Activated CD4-positive, alpha-beta memory T cell treated with anti-CD3 and anti-CD28 coated beads for 36 hours (primary cell): ENCODE measurements around the gene ACSL6. TPM values are rescaled to one million over a fixed set of nuclear protein-coding genes. Genes with fewer than 3 reads are reported as not detected.

Source experiments
- CTCF ChIA-PET: fragments of 350-600 bp; sonication (Branson Sonifier 250); formaldehyde crosslinking; loops from one replicate; lab custom pipeline; 2021; ENCODE audit warnings: antibody characterized with exemption, inconsistent platforms; lab: Charles Lee
- POLR2A ChIA-PET: fragments of 350-600 bp; sonication (Branson Sonifier 250); formaldehyde crosslinking; loops from one replicate; lab custom pipeline; 2021; ENCODE audit warnings: antibody characterized with exemption; lab: Charles Lee
- DNase-seq: peaks from one replicate; pipeline ENCODE4 v3.0.0-alpha.2; 2020
- H3K27ac Mint-ChIP-seq: one replicate; pipeline ENCODE4 v1.8.0; 2021; ENCODE audit warnings: mixed read lengths
- H3K27me3 Mint-ChIP-seq: one replicate; pipeline ENCODE4 v1.8.0; 2021; ENCODE audit warnings: mixed read lengths
- H3K36me3 Mint-ChIP-seq: one replicate; pipeline ENCODE4 v1.8.0; 2021; ENCODE audit warnings: mixed read lengths
- H3K4me1 Mint-ChIP-seq: one replicate; pipeline ENCODE4 v1.8.0; 2021; ENCODE audit warnings: low read depth, mixed read lengths
- H3K4me3 Mint-ChIP-seq: one replicate; pipeline ENCODE4 v1.8.0; 2021; ENCODE audit warnings: mild to moderate bottlenecking, mixed read lengths
- H3K9me3 Mint-ChIP-seq: one replicate; pipeline ENCODE4 v1.8.0; 2021; ENCODE audit warnings: mixed read lengths
- intact Hi-C: fragments of 100-400 bp; cut with micrococcal nuclease; formaldehyde crosslinking; loops from one replicate; pipeline ENCODE4 v1.15.1; 2023
- total RNA-seq, 2 experiments: library from RNA; stranded (reverse); gene quantifications; one replicate each; pipeline ENCODE4 v1.2.3, GENCODE V29; 2021

ACSL6 gene
- total RNA-seq, 2 experiments from 2014 or later: 5.6 to 6.0 TPM

GRCh38 chr5:132010989-132011621 lies 353 bp downstream of the ACSL6 start:
- POLR2A ChIA-PET: no interaction called here
- Mint-ChIP-seq H3K4me3 (peak overlapping the region; percentile 66), H3K9me3 (no peaks in the 10 kb centered on the region), H3K4me1 (peaks cover 23% of the 10 kb centered on the region), H3K27ac (no peak overlapping the region), H3K27me3 (peaks cover 30% of the 10 kb centered on the region), H3K36me3 (no peaks in the 10 kb centered on the region)
- CTCF ChIA-PET: interaction anchor here (0.6 to 6.2 kb wide), 5 partner anchors 9 to 422 kb away, joined by 3 to 165 read pairs (median 3); no protein-coding TSS in a partner anchor
- DNase-seq: no peak
- intact Hi-C loops: no loop called here

GRCh38 chr5:132010645-132010988 lies 841 bp downstream of the ACSL6 start:
- H3K27me3 Mint-ChIP-seq: peaks cover 27% of the 10 kb centered on the region
- ChIA-PET CTCF (interaction anchor here (1.1 to 6.2 kb wide), 2 partner anchors 9 to 422 kb away, joined by 3 to 165 read pairs; no protein-coding TSS in a partner anchor), POLR2A (no interaction called here)
- no peaks in the 10 kb centered on the region for H3K9me3 Mint-ChIP-seq
- peak overlapping the region; percentile 66 for H3K4me3 Mint-ChIP-seq
- no peak for DNase-seq
- H3K36me3 Mint-ChIP-seq: no peaks in the 10 kb centered on the region
- intact Hi-C loops: no loop called here
- H3K27ac Mint-ChIP-seq: no peak overlapping the region
- H3K4me1 Mint-ChIP-seq: peaks cover 20% of the 10 kb centered on the region

DNA sequence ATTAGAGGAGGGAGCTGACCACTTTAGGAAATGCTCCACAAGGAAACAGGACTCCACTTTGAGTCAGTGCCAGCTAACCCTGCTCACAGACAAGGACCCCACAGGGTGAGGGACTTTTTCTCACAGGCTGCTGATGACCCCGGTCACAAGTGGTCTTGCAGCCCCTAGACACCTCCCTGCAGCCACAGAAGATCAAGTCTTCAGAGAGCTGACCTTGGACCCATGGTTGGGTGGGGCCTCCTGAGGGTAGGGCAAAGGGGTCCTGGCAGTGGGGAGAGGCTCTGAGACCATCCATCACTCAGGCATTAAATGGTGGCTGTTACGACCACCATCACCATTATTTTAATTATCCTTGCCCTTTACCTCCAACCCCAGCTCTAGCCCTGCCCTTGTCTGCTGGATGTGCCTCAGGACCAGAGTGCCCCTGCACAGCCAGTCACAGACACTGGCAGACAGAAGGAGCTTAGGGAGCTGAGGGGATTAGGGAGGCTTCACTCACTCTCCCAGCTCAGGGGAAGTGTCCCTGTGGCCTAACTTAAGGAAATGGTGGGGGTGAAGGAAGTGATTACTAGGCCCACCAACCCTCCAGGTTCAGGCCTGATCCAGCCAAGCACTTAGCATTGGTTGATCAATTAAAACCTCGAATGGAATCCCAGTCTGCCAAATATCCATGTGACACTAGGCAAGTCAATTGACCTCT lies 1.6 kb downstream of the ACSL6 start:
- Mint-ChIP-seq H3K27me3 (peaks cover 23% of the 10 kb centered on the region), H3K4me1 (peaks cover 20% of the 10 kb centered on the region), H3K9me3 (no peaks in the 10 kb centered on the region), H3K27ac (no peak overlapping the region), H3K4me3 (no peak overlapping the region), H3K36me3 (no peaks in the 10 kb centered on the region)
- CTCF ChIA-PET: interaction anchor here (1.5 to 6.2 kb wide), 4 partner anchors 10 to 421 kb away, joined by 6 to 165 read pairs (median 18); no protein-coding TSS in a partner anchor
- POLR2A ChIA-PET: interaction anchor here (0.9 kb wide), 1 partner anchor 374 kb away, joined by 3 read pairs; no protein-coding TSS in a partner anchor
- no peak for DNase-seq
- intact Hi-C loops: loop anchor here (5.0 kb wide), 3 partner anchors 52 to 493 kb away; partner anchors contain the start of genes FNIP1 and IL3

GRCh38 chr5:132008961-132009680 lies 2.3 kb downstream of the ACSL6 start:
- Mint-ChIP-seq H3K36me3 (no peaks in the 10 kb centered on the region), H3K27me3 (peaks cover 23% of the 10 kb centered on the region), H3K27ac (no peak overlapping the region), H3K9me3 (no peaks in the 10 kb centered on the region), H3K4me1 (peaks cover 20% of the 10 kb centered on the region), H3K4me3 (no peak overlapping the region)
- no peak for DNase-seq
- POLR2A ChIA-PET: interaction anchor here (0.9 kb wide), 1 partner anchor 373 kb away, joined by 3 read pairs; no protein-coding TSS in a partner anchor
- CTCF ChIA-PET: interaction anchor here (0.5 to 6.2 kb wide), 12 partner anchors 11 to 595 kb away, joined by 3 to 165 read pairs (median 5); partner anchors contain the start of gene RAPGEF6
- intact Hi-C loops: loop anchor here (1.0 to 5.0 kb wide), 5 partner anchors 53 to 586 kb away; partner anchors contain the start of genes FNIP1 and IL3

GRCh38 chr5:132008163-132008473 lies 3.3 kb downstream of the ACSL6 start:
- Mint-ChIP-seq H3K36me3 (no peaks in the 10 kb centered on the region), H3K4me1 (peaks cover 20% of the 10 kb centered on the region), H3K9me3 (no peaks in the 10 kb centered on the region), H3K27ac (no peak overlapping the region), H3K4me3 (no peak overlapping the region), H3K27me3 (peaks cover 18% of the 10 kb centered on the region)
- intact Hi-C loops: loop anchor here (1.0 to 5.0 kb wide), 5 partner anchors 54 to 585 kb away; partner anchors contain the start of genes FNIP1 and IL3
- DNase-seq: no peak
- ChIA-PET POLR2A (interaction anchor here (1.5 kb wide), 1 partner anchor 211 kb away, joined by 4 read pairs; the partner anchor contains the start of gene FNIP1), CTCF (interaction anchor here (0.6 to 6.2 kb wide), 43 partner anchors 9 to 594 kb away, joined by 3 to 165 read pairs (median 4); partner anchors contain the start of gene RAPGEF6)

- no peak overlapping the region for H3K4me3 Mint-ChIP-seq
- no peak overlapping the region for H3K27ac Mint-ChIP-seq
Observed at GRCh38 chr5:132007399-132008162, 3.9 kb downstream of the ACSL6 start.

DNA sequence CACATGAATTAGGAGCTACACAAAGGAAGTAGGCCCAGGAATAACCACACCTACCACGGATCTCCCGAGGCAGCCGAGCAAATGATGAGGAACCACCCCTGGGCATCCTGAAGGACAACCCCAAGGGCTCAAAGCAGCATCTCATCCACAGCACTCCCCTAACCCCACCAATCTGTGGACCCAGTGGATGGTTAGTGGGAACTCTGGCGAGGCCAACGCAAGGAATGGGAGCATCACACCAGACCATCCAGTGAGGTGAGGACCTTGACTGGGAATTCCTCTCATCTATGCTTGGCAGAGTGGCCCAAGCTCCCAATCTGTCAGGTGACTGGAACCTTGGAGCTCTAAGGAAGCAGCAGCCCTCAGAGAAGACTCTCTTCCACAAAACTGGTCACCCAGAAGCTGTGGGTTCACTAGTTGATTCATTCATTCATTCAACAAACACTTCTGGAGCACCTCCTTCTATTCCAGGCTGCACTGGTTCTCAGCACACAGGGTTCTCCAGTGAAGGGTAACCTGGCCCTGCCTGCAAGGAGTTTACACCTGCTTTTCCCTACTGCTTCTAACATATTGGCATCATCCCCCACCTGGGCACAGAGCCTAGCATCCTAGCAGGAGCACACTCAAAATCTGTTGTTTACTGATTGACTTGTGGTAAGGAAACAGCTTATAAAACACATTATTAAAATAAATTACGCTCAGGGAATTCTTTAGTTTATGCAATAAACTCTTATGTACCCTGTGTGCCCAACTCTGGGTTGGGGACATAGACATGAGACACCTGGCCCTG lies 4.9 kb downstream of the ACSL6 start:
- Mint-ChIP-seq H3K4me1 (peaks cover 31% of the 10 kb centered on the region), H3K9me3 (no peaks in the 10 kb centered on the region), H3K27me3 (peaks cover 14% of the 10 kb centered on the region), H3K4me3 (no peak overlapping the region), H3K27ac (no peak overlapping the region), H3K36me3 (no peaks in the 10 kb centered on the region)
- no peak for DNase-seq
- POLR2A ChIA-PET: interaction anchor here (1.5 kb wide), 1 partner anchor 209 kb away, joined by 4 read pairs; the partner anchor contains the start of gene FNIP1
- intact Hi-C loops: loop anchor here (1.0 to 5.0 kb wide), 4 partner anchors 56 to 489 kb away; partner anchors contain the start of genes FNIP1 and IL3
- CTCF ChIA-PET: interaction anchor here (0.6 to 6.2 kb wide), 22 partner anchors 7 to 592 kb away, joined by 3 to 165 read pairs (median 4); partner anchors contain the start of gene IL3

More at GRCh38 chr5:132007399-132008162, 3.9 kb downstream of the ACSL6 start:
- Mint-ChIP-seq H3K9me3 (no peaks in the 10 kb centered on the region), H3K4me1 (peaks cover 23% of the 10 kb centered on the region), H3K27me3 (peaks cover 17% of the 10 kb centered on the region), H3K36me3 (no peaks in the 10 kb centered on the region)
- intact Hi-C loops: loop anchor here (1.0 to 5.0 kb wide), 6 partner anchors 55 to 584 kb away; partner anchors contain the start of genes FNIP1 and IL3
- ChIA-PET POLR2A (interaction anchor here (1.5 kb wide), 1 partner anchor 210 kb away, joined by 4 read pairs; the partner anchor contains the start of gene FNIP1), CTCF (interaction anchor here (0.6 to 6.2 kb wide), 52 partner anchors 8 to 593 kb away, joined by 3 to 165 read pairs (median 4); partner anchors contain the start of genes IL3 and RAPGEF6)
- DNase-seq: peak; percentile 85

DNA sequence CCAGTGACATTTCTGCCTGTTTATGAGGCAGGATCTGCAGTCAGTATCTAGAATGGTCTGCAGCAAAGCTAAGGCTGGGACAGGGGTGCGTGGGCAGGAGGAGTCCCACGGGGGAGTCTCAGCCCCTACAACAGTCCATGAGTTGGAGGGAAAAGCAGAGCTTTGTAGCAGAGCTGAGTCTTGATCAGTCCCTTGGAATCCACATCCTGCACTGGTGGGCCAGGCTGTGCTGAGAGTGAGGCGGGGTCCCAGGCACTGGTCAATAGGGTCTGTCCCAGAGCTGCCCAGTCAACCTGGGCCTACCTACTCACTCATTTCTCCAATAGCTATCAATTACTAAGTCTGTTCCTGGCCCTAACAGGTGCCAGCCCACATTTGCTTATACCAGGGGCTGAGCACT lies 5.9 kb downstream of the ACSL6 start:
- Mint-ChIP-seq H3K9me3 (no peaks in the 10 kb centered on the region), H3K4me3 (no peak overlapping the region), H3K27ac (no peak overlapping the region), H3K36me3 (no peaks in the 10 kb centered on the region), H3K27me3 (peaks cover 7% of the 10 kb centered on the region), H3K4me1 (peaks cover 34% of the 10 kb centered on the region)
- DNase-seq: no peak
- CTCF ChIA-PET: interaction anchor here (0.6 to 6.2 kb wide), 9 partner anchors 9 to 585 kb away, joined by 3 to 165 read pairs (median 4); no protein-coding TSS in a partner anchor
- POLR2A ChIA-PET: no interaction called here
- intact Hi-C loops: loop anchor here (5.0 kb wide), 3 partner anchors 57 to 488 kb away; partner anchors contain the start of genes FNIP1 and IL3

- POLR2A ChIA-PET: no interaction called here
- no peaks in the 10 kb centered on the region for H3K36me3 Mint-ChIP-seq
- intact Hi-C loops: no loop called here
- peaks cover 44% of the 10 kb centered on the region for H3K4me1 Mint-ChIP-seq
- H3K27me3 Mint-ChIP-seq: no peaks in the 10 kb centered on the region
- no peak overlapping the region for H3K4me3 Mint-ChIP-seq
- no peak for DNase-seq
- no peak overlapping the region for H3K27ac Mint-ChIP-seq
- H3K9me3 Mint-ChIP-seq: no peaks in the 10 kb centered on the region
- CTCF ChIA-PET: interaction anchor here (1.9 kb wide), 1 partner anchor 415 kb away, joined by 9 read pairs; no protein-coding TSS in a partner anchor
Observed at GRCh38 chr5:132003982-132004381, 7.5 kb downstream of the ACSL6 start.

DNA sequence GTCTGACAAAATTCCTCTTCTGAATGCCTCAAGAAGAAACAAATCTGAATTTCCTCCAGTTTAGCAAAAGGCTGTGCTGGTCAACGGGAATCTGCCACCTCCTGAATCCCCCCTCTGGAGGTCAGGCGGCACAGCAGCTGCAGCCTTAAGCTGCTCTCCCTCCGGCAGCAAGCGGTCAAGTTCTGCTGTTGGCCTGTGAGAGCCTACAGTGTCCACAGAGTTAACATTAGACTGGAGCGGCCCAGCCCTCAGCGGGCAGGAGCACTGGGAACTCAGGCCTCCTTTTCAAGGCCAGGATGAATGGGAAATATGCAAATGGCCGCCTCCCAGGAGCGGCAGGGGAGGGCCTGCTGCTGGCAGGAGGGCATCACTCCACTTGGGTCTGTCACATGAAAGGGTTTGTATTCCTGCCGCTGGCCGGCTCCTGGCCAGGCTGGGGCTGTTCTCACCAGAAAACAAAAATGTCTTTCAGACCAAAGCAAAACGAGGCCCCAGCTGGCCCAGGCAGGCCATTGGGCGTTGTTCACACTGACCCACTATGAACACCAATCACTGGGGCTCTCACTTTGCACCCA lies 8.2 kb downstream of the ACSL6 start:
- no peaks in the 10 kb centered on the region for H3K9me3 Mint-ChIP-seq
- peaks cover 50% of the 10 kb centered on the region for H3K4me1 Mint-ChIP-seq
- DNase-seq: no peak
- H3K27ac Mint-ChIP-seq: no peak overlapping the region
- ChIA-PET CTCF (interaction anchor here (1.9 kb wide), 1 partner anchor 414 kb away, joined by 9 read pairs; no protein-coding TSS in a partner anchor), POLR2A (interaction anchor here (0.6 kb wide), 1 partner anchor 15 kb away, joined by 3 read pairs; no protein-coding TSS in a partner anchor)
- H3K36me3 Mint-ChIP-seq: no peaks in the 10 kb centered on the region
- intact Hi-C loops: no loop called here
- H3K4me3 Mint-ChIP-seq: no peak overlapping the region
- no peaks in the 10 kb centered on the region for H3K27me3 Mint-ChIP-seq
